ENCODE measurements around the gene C4A. TPM values are rescaled to one million over a fixed set of nuclear protein-coding genes. Genes with fewer than 3 reads are reported as not detected.
A peak's percentile ranks its signal among the peaks of the same experiment; 100 is the strongest.
"Not testable (repeated sequence)": the region's sequence is repeated elsewhere in the genome, so short reads cannot be mapped to it uniquely, and the experiment has no call there.

The C4A gene
- total RNA-seq, 5 donors from 2014 or later (not counting 1 experiment from before 2014, with no cell fraction given), result 3.5 to 11.6 (median 6.1) TPM

DNA sequence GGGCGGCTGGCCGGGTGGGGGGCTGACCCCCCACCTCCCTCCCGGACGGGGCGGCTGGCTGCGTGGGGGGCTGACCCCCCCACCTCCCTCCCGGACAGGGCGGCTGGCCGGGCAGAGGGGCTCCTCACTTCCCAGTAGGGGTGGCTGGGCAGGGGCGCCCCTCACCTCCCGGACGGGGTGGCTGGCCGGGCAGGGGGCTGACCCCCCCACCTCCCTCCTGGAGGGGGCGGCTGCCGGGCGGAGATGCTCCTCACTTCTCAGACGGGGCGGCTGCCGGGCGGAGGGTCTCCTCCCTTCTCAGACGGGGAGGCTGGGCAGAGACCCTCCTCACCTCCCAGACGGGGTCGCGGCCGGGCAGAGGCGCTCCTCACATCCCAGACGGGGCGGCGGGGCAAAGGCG, 5.8 kb upstream of the C4A start:
- peaks cover 25 to 36% of the 10 kb centered on the region in 2 experiments for H3K4me1 ChIP-seq (ENCODE audit: control insufficient read depth in 1 of 2, extremely low read depth in 1 of 2, insufficient read depth in 2 of 2, low read length in 2 of 2)
- DNase-seq; ATAC-seq (replicated peaks in 1 of 4); H3K27me3 ChIP-seq (replicated peaks in 1 of 2; ENCODE audit: control insufficient read depth in 2 of 2, extremely low read depth in 1 of 2, insufficient read depth in 2 of 2, low read length in 1 of 2); H3K36me3 ChIP-seq (ENCODE audit: control insufficient read depth in 2 of 2, extremely low read depth in 1 of 2, insufficient read depth in 1 of 2, low read length in 1 of 2); H3K4me3 Mint-ChIP-seq; H3K4me3 ChIP-seq (ENCODE audit: control insufficient read depth in 1 of 2, extremely low read depth in 1 of 2, low read length in 1 of 2); H3K9me3 Mint-ChIP-seq; H3K36me3 Mint-ChIP-seq; H3K9me3 ChIP-seq; H3K27ac ChIP-seq (ENCODE audit: low read length); POLR2A ChIA-PET; H3K27ac Mint-ChIP-seq; H3K27me3 Mint-ChIP-seq; CTCF ChIA-PET: not testable (repeated sequence)
- WGBS (ENCODE audit: insufficient coverage), result no CpG with 5 or more reads among the region's 30 CpGs
- peaks cover 35 to 48% (median 43%) of the 10 kb centered on the region in 3 donors for H3K4me1 Mint-ChIP-seq

DNA sequence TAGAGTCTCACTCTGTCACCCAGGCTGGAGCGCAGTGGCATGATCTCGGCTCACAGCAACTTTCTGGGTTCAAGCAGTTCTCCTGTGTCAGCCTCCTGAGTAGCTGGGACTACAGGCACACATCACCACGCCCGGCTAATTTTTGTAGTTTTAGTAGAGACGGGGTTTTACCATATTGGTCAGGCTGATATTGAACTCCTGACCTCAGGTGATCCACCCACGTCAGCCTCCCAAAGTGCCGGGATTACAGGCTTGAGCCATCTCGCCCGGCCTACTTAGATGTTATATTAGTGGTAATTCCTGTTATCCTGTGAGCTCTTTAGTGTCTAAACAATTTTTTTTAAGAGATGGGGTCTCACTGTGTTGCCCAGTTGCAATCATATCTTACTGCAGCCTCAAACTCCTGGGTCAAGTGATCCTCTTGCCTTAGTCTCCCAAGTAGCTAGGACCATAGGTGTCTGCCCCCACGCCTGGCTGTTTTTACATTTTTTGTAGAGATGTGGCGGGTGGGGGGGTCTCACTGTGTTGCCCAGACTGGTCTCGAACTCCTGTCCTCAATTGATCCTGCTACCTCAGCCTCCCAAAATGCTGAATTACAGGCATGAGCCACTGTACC, 3.9 kb upstream of the C4A start:
- peaks cover 8% of the 10 kb centered on the region for H3K36me3 Mint-ChIP-seq
- H3K27ac Mint-ChIP-seq, result no peak overlapping the region
- WGBS (ENCODE audit: insufficient coverage), result 97% methylated on average over 4 of the region's 12 CpGs
- Histone ChIP-seq H3K4me1 (ENCODE audit: control insufficient read depth in 1 of 2, extremely low read depth in 1 of 2, insufficient read depth in 2 of 2, low read length in 2 of 2) (peaks cover 18 to 24% of the 10 kb centered on the region in 2 experiments), H3K36me3 (ENCODE audit: control insufficient read depth in 2 of 2, extremely low read depth in 1 of 2, insufficient read depth in 1 of 2, low read length in 1 of 2) (peaks cover 0 to 8% of the 10 kb centered on the region in 2 donors), H3K27ac (ENCODE audit: low read length) (peak overlapping the region; percentile 41), H3K9me3 (no peaks in the 10 kb centered on the region), H3K4me3 (ENCODE audit: control insufficient read depth in 1 of 2, extremely low read depth in 1 of 2, low read length in 1 of 2) (no peak overlapping the region), H3K27me3 (replicated peaks in 1 of 2; ENCODE audit: control insufficient read depth in 2 of 2, extremely low read depth in 1 of 2, insufficient read depth in 2 of 2, low read length in 1 of 2) (no peaks in the 10 kb centered on the region)
- CTCF ChIA-PET, result no interaction called here
- H3K9me3 Mint-ChIP-seq, result no peaks in the 10 kb centered on the region
- POLR2A ChIA-PET, result no interaction called here
- no peaks in the 10 kb centered on the region for H3K27me3 Mint-ChIP-seq
- H3K4me1 Mint-ChIP-seq, result peaks cover 23 to 31% (median 26%) of the 10 kb centered on the region in 3 donors
- no peak overlapping the region for H3K4me3 Mint-ChIP-seq
- DNase-seq, result no peak
- no peak for ATAC-seq (replicated peaks in 1 of 4)

DNA sequence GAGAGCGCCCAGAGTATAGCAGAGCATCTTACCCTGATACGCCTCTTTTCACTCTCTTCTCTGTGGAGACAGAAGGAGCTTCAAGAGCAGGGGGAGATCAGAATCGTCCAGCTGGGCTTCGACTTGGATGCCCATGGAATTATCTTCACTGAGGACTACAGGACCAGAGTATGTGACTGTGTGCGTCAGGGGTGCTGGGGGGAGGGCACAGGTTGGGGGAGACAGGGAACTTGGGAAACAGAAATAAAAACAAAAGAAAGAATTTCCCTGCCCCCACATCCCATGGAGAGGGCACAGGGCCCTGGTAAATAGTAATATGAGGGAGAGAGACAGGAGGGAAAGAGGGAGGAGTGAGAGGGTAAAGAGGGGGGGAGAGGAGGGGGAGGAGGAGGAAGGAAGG, 3.0 kb upstream of the C4A start:
- no peaks in the 10 kb centered on the region for H3K27me3 ChIP-seq (replicated peaks in 1 of 2; ENCODE audit: control insufficient read depth in 2 of 2, extremely low read depth in 1 of 2, insufficient read depth in 2 of 2, low read length in 1 of 2)
- H3K4me1 Mint-ChIP-seq, result peaks cover 17 to 21% (median 17%) of the 10 kb centered on the region in 3 donors
- H3K4me1 ChIP-seq (ENCODE audit: control insufficient read depth in 1 of 2, extremely low read depth in 1 of 2, insufficient read depth in 2 of 2, low read length in 2 of 2), result peaks cover 13 to 20% of the 10 kb centered on the region in 2 experiments
- H3K27ac Mint-ChIP-seq, result peak overlapping the region in 1 of 2 donors; percentile 84
- no CpG with 5 or more reads among the region's 5 CpGs for WGBS (ENCODE audit: insufficient coverage)
- no peaks in the 10 kb centered on the region for H3K9me3 Mint-ChIP-seq
- no peaks in the 10 kb centered on the region for H3K9me3 ChIP-seq
- peak overlapping the region; percentile 41 for H3K27ac ChIP-seq (ENCODE audit: low read length)
- no peak overlapping the region for H3K4me3 ChIP-seq (ENCODE audit: control insufficient read depth in 1 of 2, extremely low read depth in 1 of 2, low read length in 1 of 2)
- H3K4me3 Mint-ChIP-seq, result peak overlapping the region in 1 of 3 donors; percentile 51
- POLR2A ChIA-PET, result no interaction called here
- H3K27me3 Mint-ChIP-seq, result no peaks in the 10 kb centered on the region
- ATAC-seq (replicated peaks in 1 of 4) (peak in 1 of 4 experiments; percentile 16), DNase-seq (peak in 1 of 35 experiments; percentile 3)
- peaks cover 0 to 8% of the 10 kb centered on the region in 2 donors for H3K36me3 ChIP-seq (ENCODE audit: control insufficient read depth in 2 of 2, extremely low read depth in 1 of 2, insufficient read depth in 1 of 2, low read length in 1 of 2)
- peaks cover 8% of the 10 kb centered on the region for H3K36me3 Mint-ChIP-seq
- CTCF ChIA-PET, result no interaction called here

GRCh38 chr6:31979238-31979898, 2.5 kb upstream of the C4A start:
- WGBS (ENCODE audit: insufficient coverage), result 63% methylated on average over 3 of the region's 3 CpGs
- peaks cover 13 to 20% of the 10 kb centered on the region in 2 experiments for H3K4me1 ChIP-seq (ENCODE audit: control insufficient read depth in 1 of 2, extremely low read depth in 1 of 2, insufficient read depth in 2 of 2, low read length in 2 of 2)
- ChIA-PET POLR2A (no interaction called here), CTCF (no interaction called here)
- no peaks in the 10 kb centered on the region for H3K27me3 Mint-ChIP-seq
- DNase-seq (peak in 1 of 35 experiments; percentile 7), ATAC-seq (replicated peaks in 1 of 4) (peak in 2 of 4 experiments; percentile 36 to 51)
- peaks cover 0 to 8% of the 10 kb centered on the region in 2 donors for H3K36me3 ChIP-seq (ENCODE audit: control insufficient read depth in 2 of 2, extremely low read depth in 1 of 2, insufficient read depth in 1 of 2, low read length in 1 of 2)
- peak overlapping the region in 1 of 2 donors; percentile 66 for H3K27ac Mint-ChIP-seq
- peak overlapping the region; percentile 46 for H3K27ac ChIP-seq (ENCODE audit: low read length)
- peaks cover 8% of the 10 kb centered on the region for H3K36me3 Mint-ChIP-seq
- H3K4me3 Mint-ChIP-seq, result peak overlapping the region in 1 of 3 donors; percentile 51
- H3K27me3 ChIP-seq (replicated peaks in 1 of 2; ENCODE audit: control insufficient read depth in 2 of 2, extremely low read depth in 1 of 2, insufficient read depth in 2 of 2, low read length in 1 of 2), result no peaks in the 10 kb centered on the region
- no peaks in the 10 kb centered on the region for H3K9me3 Mint-ChIP-seq
- H3K4me3 ChIP-seq (ENCODE audit: control insufficient read depth in 1 of 2, extremely low read depth in 1 of 2, low read length in 1 of 2), result no peak overlapping the region
- no peaks in the 10 kb centered on the region for H3K9me3 ChIP-seq
- peaks cover 16 to 17% (median 16%) of the 10 kb centered on the region in 3 donors for H3K4me1 Mint-ChIP-seq

GRCh38 chr6:31980195-31980876, 1.5 kb upstream of the C4A start:
- H3K27me3 ChIP-seq (replicated peaks in 1 of 2; ENCODE audit: control insufficient read depth in 2 of 2, extremely low read depth in 1 of 2, insufficient read depth in 2 of 2, low read length in 1 of 2); H3K4me3 Mint-ChIP-seq; ATAC-seq (replicated peaks in 1 of 4); H3K9me3 Mint-ChIP-seq; H3K27ac ChIP-seq (ENCODE audit: low read length); H3K9me3 ChIP-seq; H3K36me3 ChIP-seq (ENCODE audit: control insufficient read depth in 2 of 2, extremely low read depth in 1 of 2, insufficient read depth in 1 of 2, low read length in 1 of 2); H3K4me3 ChIP-seq (ENCODE audit: control insufficient read depth in 1 of 2, extremely low read depth in 1 of 2, low read length in 1 of 2); H3K36me3 Mint-ChIP-seq; H3K27me3 Mint-ChIP-seq; POLR2A ChIA-PET: not testable (repeated sequence)
- peak in 1 of 35 experiments; percentile 10 for DNase-seq
- CTCF ChIA-PET, result interaction anchor here in 1 of 2 donors (0.6 kb wide), 1 partner anchor 140 kb away, joined by 7 read pairs; no protein-coding TSS in a partner anchor
- Mint-ChIP-seq H3K27ac (peak overlapping the region; percentile 59 to 66), H3K4me1 (peaks cover 13 to 16% (median 14%) of the 10 kb centered on the region in 3 donors)
- H3K4me1 ChIP-seq (ENCODE audit: control insufficient read depth in 1 of 2, extremely low read depth in 1 of 2, insufficient read depth in 2 of 2, low read length in 2 of 2), result peaks cover 13 to 20% of the 10 kb centered on the region in 2 experiments
- 80% methylated on average over 1 of the region's 13 CpGs for WGBS (ENCODE audit: insufficient coverage)

- CTCF ChIA-PET; H3K27me3 Mint-ChIP-seq; H3K9me3 Mint-ChIP-seq; DNase-seq; H3K36me3 ChIP-seq (ENCODE audit: control insufficient read depth in 2 of 2, extremely low read depth in 1 of 2, insufficient read depth in 1 of 2, low read length in 1 of 2); ATAC-seq (replicated peaks in 1 of 4); H3K4me3 ChIP-seq (ENCODE audit: control insufficient read depth in 1 of 2, extremely low read depth in 1 of 2, low read length in 1 of 2); H3K4me3 Mint-ChIP-seq; POLR2A ChIA-PET; H3K27ac ChIP-seq (ENCODE audit: low read length); H3K27me3 ChIP-seq (replicated peaks in 1 of 2; ENCODE audit: control insufficient read depth in 2 of 2, extremely low read depth in 1 of 2, insufficient read depth in 2 of 2, low read length in 1 of 2); H3K27ac Mint-ChIP-seq; H3K9me3 ChIP-seq; H3K36me3 Mint-ChIP-seq: not testable (repeated sequence)
- H3K4me1 Mint-ChIP-seq, result peaks cover 13 to 16% (median 14%) of the 10 kb centered on the region in 3 donors
- WGBS (ENCODE audit: insufficient coverage), result no CpG with 5 or more reads among the region's 5 CpGs
- H3K4me1 ChIP-seq (ENCODE audit: control insufficient read depth in 1 of 2, extremely low read depth in 1 of 2, insufficient read depth in 2 of 2, low read length in 2 of 2), result peaks cover 13 to 20% of the 10 kb centered on the region in 2 experiments
These were observed 859 bp upstream of the C4A start for GRCh38 chr6:31980998-31981397.

Data from T-cell (primary cell).